Ammon's horn (tissue), 1 donor: ENCODE data around the gene WBP2.

ENCODE experiments used
- DNase-seq: peaks from one replicate; pipeline ENCODE4 v3.0.0-alpha.2; 2016; ENCODE audit warnings: low spot score

The WBP2 gene

DNA sequence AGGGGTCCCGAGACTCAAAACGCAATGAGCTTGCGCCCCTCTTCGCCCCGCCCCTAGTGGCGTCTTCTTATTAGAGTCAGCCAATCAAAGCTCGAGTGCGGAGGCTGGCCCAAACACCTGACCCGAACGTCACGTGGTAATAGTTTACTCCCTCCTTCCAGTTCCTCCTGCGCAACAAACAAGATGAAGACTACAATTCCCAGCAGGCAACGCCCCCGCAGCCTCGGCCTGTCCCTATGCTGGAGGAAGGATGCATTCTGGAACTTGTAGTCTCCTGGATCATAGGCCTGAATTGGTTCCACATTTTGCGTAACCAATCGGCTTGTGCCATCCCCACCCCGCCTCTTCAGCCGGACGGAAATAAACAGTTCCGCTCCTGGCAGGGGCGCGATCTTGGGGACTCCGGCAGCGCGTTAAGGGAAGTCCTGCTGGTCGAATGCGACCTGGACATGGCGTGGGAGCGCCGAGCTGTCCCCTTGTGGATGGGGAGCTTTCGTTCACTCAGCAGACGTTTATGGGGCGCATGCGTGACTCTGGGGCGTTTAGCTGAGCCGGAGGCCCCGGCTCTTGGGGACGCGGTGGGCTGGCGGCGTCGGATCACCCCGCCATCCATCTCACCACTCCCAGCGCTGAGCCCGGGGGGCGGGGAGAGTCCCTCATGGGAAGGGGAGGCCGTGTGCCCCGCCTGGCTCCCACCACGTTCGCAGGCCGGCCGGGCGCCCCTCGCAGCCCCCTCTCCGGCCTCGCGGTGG lies at the start of gene WBP2:
WBP2 (minus strand) TSS at position 26 of the 752 bp plus-strand sequence. CDS start 38 bp downstream, outside the sequence.
- peak; percentile 100 for DNase-seq

DNA sequence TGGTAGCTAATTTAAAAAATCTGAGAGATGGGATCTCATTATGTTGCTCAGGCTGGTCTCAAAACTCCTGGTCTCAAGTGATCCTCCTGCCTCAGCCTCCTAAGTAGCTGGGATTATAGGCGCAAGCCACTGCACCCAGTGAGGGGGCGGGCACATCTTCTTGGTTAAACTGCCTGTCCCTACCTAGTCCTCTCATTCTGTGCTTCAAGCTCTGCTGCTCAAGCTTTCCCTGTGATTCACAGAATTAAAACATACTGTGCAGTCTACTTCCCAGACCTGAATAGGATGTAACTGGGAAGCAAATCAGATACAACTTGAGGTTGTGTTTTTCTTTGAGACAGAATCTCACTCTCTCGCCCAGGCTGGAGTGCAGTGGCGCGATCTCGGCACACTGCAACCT lies 47.3 kb upstream of the WBP2 start:
- DNase-seq, result no peak

DNA sequence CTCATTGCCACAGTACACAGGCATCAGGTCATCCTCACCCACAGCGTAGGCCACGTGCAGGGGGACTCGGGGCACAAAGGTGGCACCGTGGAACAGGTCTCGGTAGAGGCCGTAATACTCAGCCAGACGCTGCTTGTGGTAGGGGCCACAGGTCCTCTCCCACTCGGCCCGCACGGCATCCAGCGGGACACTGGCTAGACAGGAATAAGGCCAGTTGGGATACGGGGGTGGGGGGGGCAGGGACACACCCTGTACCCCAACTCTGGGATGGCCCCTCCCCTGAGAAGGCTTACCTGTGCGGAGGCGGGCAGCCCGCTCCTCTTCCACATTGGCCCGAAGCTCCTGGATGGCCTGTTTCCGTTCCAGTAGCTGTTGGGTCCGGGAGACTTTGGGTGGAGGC lies 46.6 kb upstream of the WBP2 start:
- no peak for DNase-seq

DNA sequence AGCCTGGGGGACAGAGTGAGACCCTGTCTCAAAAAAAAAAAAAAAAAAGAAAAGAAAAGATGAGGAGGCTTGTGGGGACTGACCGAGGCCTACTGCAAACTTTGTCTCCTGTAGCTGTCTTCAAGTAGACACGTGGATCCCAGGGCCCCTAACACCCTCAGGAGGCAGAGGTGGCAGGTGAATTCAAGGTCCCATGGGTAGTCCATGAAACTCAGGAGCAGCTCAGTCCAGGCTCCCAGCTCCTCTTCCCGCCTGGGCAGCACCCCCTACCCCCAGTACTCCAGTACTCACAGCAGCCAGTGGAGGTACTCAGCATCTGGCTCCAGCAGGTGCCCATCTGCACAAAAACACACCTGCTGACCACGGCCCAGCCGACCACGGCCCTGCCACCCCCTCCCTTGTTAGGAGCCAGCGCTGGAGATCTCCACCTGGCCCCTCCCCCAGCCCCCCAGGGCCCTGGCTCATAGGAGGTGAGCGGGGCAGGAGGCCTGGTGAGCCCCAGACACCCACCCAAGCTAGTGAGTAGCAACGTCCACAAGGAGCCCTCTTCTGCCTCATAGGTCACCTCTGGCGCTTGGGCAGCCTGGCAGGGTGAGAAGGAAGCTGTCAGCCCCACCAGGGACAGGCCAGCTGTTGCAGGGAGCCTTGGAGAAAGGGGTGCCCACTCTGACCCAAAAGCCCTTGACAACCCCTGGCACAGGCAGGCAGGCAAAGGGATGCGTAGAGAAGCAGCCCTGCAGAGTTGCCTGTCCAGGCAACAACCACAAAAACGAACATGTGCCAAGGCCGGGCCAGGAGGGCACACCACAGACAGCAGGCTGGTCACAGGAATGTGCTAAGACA lies 45.8 kb upstream of the WBP2 start:
- DNase-seq, result no peak

DNA sequence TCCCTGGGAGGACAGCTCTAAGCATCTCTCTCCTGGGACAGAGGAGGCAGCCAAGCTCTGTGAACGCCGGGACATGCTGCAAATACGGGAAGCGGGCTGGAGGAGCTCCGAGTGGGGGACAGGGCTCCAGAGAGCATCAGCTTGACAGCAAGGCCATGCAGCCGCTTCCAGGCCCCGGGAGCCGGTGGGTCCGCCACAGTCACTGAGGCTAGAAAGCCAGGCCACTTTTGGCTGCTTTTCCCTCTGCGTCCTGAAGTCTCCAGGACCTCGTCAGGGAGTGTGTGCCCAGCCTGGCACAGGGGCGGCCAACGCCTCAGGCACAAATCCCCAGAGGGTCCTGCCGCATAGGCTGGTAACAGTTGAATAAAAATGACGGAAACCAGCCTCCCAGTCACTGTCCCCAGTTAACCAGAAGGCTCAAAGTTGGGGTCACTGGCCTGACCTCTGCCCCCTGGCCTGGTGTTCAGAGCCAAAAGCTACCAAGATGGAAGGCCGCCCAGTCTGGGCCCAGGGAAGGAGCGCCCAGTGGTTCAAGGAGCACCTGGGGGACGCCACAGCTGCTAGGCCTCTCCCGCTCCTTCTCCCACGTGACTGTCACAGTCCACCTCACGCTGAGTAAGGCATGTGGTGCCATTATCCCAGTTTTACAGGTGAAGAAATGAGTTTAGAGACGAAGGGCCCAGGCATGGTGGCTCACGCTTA lies 44.8 kb upstream of the WBP2 start:
- DNase-seq, result no peak

DNA sequence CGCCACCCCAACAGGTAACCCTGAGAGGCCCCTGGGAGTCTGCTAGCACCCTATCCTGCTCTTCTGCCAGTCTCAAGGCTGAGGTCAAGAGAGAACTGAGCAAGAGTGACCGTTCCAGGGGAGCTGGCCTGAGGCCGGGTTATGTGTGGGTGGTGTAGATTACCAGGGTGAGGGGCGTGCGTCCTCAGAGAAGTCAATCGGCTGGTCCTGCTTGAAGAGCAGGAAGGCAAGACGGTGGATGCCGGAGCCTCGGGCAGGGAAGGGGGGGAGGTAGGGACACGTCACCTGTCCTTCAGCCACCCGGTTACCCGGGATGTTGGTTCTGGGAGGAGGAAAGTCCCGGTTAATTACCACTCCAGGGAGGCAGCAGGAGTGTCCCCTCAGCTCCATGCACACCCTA lies 44.2 kb upstream of the WBP2 start:
- DNase-seq, result no peak

DNA sequence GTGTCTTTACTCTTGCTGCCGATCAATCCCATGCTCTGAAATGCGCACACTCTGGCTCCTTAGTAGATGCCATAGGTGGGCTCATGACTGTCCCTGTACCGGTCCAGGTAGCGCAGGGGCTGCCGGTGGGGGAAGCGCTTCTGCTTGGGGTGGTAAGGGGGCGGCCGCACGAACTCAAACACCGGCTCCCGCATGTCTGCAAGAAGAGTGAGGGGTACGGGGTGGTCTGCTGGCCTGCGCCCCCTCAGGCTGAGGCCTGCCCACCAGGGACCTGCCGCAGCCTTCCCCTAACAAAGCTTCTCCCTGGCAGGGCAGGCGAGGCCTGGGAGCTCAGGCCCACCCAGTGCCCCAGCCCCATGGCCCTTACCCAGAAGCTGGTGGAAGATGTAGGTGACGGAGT lies 43.7 kb upstream of the WBP2 start:
- DNase-seq, result no peak

DNA sequence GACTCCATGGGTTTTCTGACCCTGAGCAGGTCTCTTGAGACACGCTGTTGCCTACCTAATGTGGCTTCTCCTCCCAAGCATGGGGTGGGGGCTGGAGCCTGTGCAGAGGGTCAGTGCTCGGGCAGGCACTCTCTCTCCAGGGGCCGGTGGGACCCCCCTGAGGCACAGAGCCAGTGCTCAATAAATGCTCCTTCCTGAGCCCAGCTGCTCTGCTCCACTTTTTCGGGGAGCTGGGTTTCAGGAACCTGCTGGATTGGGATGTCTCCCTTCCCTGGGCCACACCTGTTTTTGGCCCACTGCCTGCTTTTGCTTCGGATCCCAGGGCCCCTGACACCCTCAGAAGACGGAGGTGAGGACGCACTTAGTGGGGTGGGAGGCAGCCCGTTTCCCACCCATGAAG lies 42.9 kb upstream of the WBP2 start:
- DNase-seq, result no peak

DNA sequence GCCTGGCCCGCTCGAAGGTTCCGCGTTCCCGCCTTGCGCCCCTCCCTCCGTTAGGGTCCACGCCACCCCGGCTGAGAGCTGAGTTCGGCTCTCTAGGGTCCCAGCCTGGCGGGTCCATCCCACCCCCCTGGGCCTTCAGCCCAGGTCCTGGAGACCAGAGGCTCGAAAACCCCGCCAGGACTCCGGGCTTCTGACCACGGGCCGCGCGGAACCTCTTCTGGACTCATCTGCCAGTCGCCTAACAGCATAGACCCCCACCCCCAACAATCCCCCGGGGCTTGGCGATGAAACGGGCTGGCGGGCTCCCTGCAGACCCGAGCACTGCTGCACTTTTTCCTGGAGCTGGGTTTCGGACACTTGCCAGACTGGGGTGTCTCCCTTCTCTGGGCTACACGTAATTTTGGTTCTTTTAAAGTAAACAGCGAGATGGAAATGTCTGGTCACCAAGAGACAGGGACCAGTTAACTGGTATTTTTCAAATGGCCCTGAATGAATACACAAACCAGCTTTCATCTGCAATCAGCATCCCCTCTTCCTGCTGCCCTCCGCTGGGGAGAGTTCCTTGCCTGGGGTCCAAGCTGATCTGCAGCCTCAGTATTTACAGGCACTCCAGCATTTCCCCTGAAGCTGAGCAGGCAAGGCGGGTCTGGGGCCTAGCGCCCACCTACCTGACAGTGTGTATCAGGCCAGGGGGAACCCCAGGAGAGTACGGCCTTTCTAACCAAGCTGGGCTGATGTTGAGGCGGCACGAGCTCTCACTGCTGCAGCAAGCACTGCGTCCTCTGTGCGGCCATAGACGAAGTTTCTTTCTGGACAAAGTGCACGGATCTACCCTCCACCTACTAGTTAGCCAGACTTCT lies 42.3 kb upstream of the WBP2 start:
- no peak for DNase-seq

DNA sequence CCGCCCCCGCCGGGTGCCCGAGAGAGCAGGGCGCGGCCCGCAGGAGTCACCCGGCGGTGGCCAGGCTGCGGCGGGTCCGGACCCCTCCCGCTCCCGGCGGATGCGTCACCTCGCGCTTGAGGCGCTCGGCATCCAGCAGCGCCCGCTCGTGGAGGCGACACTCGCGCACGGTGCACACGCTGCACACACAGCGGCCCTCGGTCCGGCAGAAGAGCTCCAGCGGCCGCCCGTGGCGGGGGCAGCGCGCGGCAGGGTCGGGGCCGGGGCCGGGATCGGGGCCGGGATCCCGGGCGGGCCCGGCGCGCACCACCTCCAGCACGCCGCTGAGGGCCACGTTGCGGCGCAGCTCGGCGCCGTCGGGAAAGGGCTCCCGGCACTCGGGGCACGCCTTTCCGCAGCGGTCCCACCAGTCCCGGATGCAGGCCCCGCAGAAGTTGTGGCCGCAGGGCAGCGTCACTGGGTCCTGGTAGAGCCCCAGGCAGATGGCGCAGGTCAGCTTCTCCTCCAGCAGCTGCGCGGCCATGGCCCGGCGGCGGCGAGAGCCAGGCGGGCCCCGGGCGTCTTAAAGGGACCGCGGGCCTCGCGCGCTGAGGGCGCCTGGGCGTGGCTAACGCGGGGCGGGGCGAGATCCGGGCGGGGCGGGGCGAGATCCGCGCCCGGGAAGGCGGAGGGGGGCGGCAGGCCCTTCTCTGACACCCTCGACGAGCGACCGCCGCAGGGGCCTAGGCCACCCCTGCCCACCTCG lies 41.5 kb upstream of the WBP2 start, which contains the start of gene TRIM65:
TRIM65 (minus strand) TSS at position 537 of the 745 bp plus-strand sequence; CDS start at position 523, 14 bp downstream.
- peak; percentile 89 for DNase-seq

DNA sequence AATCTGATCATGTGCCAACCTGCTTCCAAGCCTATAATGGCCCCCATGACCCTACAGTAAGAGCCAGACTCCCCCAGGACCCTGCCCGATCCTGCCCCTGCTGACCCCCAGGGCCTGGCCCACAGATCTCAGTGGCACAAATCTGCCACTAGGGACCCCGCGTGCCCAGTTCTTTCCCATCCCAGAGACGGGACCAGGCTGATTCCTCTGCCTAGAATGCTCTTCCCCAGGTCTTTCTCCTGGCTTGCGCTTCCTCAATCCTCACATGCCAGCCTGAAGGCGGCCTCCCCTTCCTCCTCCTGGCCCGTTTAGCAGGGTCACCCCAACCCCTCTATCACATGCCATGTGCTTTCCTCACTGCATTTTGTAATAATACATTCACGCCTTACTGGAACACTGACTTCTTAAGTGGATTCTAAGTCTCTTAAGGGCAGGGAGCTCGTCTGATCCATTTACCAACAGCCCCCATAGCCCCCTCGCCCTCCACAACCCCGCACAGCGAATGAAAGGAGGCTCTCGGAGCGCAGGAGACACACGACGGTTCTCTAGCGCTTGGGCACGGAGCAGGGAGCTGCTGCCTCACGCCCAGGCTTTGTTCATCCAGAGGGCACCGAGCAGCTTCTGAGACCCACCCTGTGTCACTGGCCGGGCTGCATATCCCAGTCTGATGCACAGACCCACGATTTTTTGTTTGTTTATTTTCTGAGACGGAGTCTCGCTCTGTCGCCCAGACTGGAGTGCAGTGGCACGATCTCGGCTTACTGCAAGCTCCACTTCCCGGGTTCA lies 40.4 kb upstream of the WBP2 start:
- no peak for DNase-seq

DNA sequence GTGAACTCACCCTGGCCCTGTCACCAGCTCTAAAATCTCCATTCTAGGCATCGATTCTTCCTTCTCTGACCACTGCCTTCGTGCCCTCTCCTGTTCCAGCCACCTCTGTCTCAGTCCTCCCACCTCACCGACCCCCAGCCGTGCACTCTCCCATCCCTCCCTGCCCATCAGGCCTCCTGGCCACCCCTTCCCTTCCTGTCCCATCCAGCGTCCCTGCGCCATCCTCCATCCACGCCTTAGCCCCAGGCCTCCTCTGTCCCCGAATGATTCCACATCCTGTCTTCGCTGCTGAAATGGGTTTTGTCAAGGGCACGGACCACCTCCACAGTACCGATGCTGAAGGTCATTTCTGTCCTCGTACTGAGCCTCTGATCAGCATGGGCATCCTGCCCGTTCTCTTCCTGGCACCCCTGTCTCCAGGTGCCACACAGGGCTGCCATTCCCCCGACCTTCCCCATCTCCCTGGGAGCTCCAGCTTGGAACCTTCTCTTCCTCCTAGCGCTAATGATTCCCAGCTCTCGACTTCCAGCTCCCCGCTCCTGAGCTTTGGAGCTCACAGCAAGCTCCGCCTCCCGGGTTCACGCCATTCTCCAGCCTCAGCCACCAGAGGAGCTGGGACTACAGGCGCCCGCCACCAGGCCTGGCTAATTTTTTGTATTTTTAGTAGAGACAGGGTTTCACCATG lies 39.1 kb upstream of the WBP2 start:
- no peak for DNase-seq

DNA sequence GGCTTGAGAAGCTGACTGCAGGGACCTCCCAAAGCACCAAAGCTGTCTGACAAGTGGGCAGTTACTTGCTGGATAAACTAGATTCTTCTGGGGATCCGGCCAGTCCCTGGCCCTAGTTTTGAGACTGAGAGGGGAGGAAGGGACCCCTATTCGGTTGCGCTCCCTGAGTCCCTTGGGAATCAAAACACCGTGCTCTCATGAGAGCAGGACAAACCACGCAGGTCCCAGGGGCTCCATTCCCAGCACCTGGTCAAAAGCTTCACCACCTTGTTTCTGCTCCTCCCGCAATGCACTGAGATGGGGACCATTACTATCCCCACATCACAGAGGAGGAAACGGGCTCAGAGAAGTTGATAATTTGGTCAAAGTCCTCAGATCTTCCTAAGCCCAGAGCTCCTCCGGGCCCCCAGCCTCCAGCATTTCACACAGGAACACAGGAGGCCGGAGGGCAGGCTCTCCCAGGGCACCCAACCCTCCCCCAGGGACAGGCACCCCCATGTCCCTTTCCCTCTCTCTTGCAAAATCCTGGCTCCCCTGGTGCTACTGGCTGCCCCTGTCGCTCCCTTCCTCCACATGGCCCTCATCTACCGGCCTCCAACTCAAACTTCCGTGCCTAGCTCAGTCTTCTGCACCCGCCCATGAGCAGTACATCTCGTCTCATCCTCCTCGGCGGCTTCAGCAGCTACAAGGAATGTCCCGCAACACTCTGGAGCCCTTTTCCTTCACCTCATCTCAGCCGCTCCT lies 38.3 kb upstream of the WBP2 start:
- no peak for DNase-seq

DNA sequence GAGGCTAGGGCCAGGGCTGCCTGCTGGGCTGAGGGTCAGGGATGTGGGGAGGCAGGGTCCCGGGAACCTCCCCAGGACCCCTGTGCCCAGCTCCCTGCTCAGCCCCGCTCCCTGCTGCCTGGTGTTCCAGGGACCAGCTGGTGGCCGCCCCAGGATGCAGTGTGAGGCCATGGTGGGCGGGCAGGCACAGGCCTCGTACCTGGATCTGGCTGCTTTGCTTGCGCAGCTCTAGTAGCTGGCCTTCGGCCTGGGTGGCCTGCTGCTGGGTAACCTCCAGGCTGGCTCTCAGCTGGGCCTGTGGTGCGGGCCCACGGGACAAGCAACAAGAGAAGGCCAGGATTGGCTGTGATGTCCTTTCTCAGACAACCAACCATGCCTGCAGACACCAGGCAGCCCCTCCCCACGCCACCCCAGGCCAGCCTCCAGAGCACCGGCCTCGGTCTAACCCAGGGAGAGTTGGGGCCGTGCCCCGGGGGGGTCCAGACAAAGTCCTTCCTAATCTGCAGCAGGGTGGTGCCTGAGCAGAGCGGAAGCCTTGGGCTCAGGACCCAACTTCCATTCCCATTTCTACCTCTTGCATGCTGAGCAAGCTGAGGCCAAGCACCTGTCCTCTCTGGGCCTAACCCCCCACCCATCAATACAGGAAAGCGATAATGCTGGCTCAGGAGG lies 37.6 kb upstream of the WBP2 start:
- no peak for DNase-seq

DNA sequence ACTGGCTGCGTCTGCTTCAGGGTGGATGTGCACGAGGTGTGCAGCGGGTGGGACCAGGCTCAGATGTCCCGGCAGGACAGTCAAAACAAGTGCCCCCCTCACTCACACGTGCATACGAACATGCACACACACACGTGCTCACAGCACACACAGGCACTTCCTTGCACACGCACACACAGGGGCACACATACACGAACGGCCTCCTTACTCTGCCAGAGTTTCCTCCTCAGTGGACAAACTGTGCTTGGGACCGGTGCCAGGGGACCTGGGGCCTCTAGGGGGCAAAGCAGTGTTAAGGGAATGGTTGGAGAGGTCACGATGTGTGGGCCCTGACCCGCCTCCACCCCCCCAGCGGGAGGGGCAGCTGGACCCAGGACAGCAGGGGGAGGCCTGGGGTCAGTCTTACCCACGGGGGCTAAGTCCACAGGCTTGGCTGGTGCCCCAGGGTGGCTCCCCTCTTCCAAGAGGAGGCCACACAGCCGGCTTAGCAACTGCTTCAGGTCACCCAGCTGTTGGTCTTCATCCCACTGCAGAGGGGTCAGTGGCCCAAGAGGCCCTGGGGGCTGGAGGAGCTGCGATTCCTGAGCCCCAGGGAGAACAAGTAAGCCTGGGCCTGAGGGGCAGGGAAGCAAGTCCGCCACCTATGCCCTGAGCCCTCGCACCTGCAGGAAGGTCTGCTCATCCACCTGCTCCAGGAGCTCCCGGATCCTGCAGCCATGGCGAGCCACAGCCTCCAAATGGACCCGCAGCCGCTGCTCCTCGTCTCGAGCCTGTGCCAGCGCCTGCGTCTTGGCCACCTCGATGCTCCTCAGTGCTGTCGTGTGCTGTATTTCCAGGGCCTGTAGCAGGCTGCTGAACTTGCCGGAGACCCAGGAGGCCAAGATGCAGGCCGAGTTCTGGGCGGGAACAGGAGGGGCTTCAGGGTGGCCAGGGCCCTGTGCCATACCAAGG lies 36.7 kb upstream of the WBP2 start:
- DNase-seq, result no peak

DNA sequence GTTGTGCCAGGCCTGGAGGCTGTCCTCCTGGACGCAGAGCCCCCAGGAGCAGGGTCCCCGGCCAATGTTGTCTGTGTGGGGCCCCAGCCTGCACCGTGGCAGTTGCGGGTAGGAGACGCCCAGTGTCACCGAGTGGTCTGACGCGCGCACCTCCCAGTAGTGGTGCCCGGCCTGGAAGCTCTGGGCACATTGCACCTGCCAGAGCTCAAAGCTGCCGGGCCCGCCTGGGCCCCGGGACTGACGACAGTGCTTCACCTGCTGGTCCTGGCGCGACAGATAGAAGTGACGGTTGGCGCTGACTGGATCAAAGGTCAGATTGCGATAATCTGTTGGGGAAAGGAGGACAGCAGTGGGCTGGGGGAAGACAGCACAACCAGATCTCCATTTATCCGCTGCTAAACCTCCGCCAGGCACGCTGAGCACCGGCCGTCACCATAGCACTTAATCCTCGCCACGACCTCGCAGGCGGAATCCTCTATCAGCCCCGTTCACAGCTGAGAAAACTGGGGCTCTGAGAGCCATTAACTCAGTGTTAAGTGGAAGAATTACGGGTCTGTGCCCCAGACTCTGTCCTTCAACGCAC lies 36.0 kb upstream of the WBP2 start:
- no peak for DNase-seq

DNA sequence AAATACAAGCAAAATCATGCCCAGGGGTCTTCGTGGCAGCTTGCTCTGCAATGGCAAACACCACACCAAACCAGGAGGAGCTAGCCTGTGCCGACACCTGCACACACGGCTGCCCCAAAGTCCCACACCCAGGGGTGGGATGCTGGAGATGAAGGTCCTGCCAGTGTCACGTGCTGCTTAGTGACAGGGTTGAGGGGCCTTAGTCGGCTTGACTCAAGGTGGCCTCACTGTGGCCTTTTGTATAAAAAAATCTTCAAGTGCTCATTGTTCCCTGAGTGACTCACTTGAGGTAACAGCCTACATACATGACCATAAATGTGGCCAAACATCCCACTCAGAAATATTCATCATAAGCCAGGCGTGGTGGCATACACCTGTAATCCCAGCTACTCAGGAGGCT lies 34.3 kb upstream of the WBP2 start:
- DNase-seq, result no peak
